ENCODE data around the gene ITPK1. TPM values are rescaled to one million over a fixed set of nuclear protein-coding genes. Genes with fewer than 3 reads are reported as not detected.

ITPK1 gene
- total RNA-seq, 2 experiments from 2014 or later = 17.8 to 34.7 TPM

GRCh38 chr14:92964124-92965109, 151.3 kb downstream of the ITPK1 start:
- CTCF ChIA-PET (ENCODE audit: unreplicated experiment) = no interaction called here
- H2AFZ ChIP-seq (ENCODE audit: low read length) = no peak overlapping the region
- TF ChIP-seq EZH2phosphoT487 (IDR thresholded peaks at IDR 0.05; ENCODE audit: borderline replicate concordance, low read depth, low read length) = no peak
- TF ChIP-seq, protein P1, sequence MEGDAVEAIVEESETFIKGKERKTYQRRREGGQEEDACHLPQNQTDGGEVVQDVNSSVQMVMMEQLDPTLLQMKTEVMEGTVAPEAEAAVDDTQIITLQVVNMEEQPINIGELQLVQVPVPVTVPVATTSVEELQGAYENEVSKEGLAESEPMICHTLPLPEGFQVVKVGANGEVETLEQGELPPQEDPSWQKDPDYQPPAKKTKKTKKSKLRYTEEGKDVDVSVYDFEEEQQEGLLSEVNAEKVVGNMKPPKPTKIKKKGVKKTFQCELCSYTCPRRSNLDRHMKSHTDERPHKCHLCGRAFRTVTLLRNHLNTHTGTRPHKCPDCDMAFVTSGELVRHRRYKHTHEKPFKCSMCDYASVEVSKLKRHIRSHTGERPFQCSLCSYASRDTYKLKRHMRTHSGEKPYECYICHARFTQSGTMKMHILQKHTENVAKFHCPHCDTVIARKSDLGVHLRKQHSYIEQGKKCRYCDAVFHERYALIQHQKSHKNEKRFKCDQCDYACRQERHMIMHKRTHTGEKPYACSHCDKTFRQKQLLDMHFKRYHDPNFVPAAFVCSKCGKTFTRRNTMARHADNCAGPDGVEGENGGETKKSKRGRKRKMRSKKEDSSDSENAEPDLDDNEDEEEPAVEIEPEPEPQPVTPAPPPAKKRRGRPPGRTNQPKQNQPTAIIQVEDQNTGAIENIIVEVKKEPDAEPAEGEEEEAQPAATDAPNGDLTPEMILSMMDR (conservative IDR thresholded peaks at IDR 0.05; ENCODE audit: low read length) = no peak
- no peaks in the 10 kb centered on the region for H3K36me3 ChIP-seq (ENCODE audit: insufficient read depth, low read length)
- no TSS peak for BruUV-seq (replicated peaks)
- H3K4me1 ChIP-seq (ENCODE audit: insufficient read depth, low read length, poor library complexity, severe bottlenecking) = no peaks in the 10 kb centered on the region
- intact Hi-C loops (cut with micrococcal nuclease; ENCODE audit: unreplicated experiment) = no loop called here
- DNase-seq (ENCODE audit: low spot score) = no peak
- H3K79me2 ChIP-seq (ENCODE audit: insufficient read depth, low read depth, low read length) = no peaks in the 10 kb centered on the region
- H4K20me1 ChIP-seq (ENCODE audit: insufficient read depth, low read length) = no peaks in the 10 kb centered on the region
- H3K4me3 ChIP-seq (ENCODE audit: low read depth, low read length, poor library complexity, severe bottlenecking) = no peak overlapping the region
- H3K27ac ChIP-seq (ENCODE audit: low read depth, low read length, poor library complexity, severe bottlenecking) = no peak overlapping the region
- H3K9me2 ChIP-seq (ENCODE audit: insufficient read depth, low read length) = no peaks in the 10 kb centered on the region
- H3K9me3 ChIP-seq (ENCODE audit: low read length) = no peaks in the 10 kb centered on the region
- POLR2A ChIA-PET = interaction anchor here (0.6 kb wide), 1 partner anchor 167 kb away, joined by 3 read pairs; no protein-coding TSS in a partner anchor
- H3K4me2 ChIP-seq (ENCODE audit: low read length) = no peak overlapping the region

DNA sequence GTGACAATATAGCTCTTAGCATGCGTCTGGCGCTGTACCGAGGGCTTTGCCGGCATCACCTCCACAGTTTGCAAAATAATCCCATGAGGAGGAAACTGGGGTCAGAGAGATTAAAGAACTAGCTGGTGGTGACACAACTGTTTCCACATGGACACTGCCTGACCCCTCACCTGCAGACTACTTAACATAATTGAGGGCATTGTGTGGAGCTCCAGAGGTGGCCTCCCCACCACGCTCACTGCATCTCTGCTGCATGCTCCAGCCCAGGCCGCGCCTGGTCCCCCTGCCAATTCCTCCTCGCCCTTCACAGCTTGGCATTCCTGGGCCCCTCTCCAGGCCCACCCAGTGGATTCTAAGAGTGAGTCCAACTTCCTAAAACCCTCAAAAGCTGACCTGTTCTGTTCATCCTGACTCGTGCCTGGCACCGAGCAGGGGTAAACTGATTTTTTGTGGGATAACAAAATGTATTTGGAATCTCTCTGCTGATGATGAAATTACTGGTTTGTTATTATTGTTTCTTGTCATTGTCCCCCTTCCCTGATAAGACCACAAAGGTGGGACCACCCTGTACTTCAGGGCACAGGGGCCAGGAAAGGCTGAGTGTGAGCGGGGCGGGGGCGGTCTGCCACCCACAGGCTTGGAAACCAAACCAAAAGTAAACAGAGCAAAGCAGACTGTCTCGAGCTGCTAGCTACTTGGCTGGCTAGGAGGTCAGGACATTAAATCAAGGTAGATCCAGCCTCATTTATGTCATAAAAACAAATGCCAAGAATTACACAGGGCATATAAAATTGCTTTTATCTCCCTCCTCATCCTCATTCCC, 152.2 kb downstream of the ITPK1 start:
- POLR2A ChIA-PET = interaction anchor here (1.0 kb wide), 1 partner anchor 213 kb away, joined by 3 read pairs; no protein-coding TSS in a partner anchor
- DNase-seq (ENCODE audit: low spot score) = no peak
- H2AFZ ChIP-seq (ENCODE audit: low read length) = no peak overlapping the region
- no peaks in the 10 kb centered on the region for H3K79me2 ChIP-seq (ENCODE audit: insufficient read depth, low read depth, low read length)
- CTCF ChIA-PET (ENCODE audit: unreplicated experiment) = no interaction called here
- H3K36me3 ChIP-seq (ENCODE audit: insufficient read depth, low read length) = no peaks in the 10 kb centered on the region
- no peak overlapping the region for H3K4me2 ChIP-seq (ENCODE audit: low read length)
- no peaks in the 10 kb centered on the region for H3K4me1 ChIP-seq (ENCODE audit: insufficient read depth, low read length, poor library complexity, severe bottlenecking)
- TF ChIP-seq, protein P1 (conservative IDR thresholded peaks at IDR 0.05; ENCODE audit: low read length) = no peak
- TF ChIP-seq EZH2phosphoT487 (IDR thresholded peaks at IDR 0.05; ENCODE audit: borderline replicate concordance, low read depth, low read length) = no peak
- no peak overlapping the region for H3K27ac ChIP-seq (ENCODE audit: low read depth, low read length, poor library complexity, severe bottlenecking)
- no TSS peak for BruUV-seq (replicated peaks)
- H4K20me1 ChIP-seq (ENCODE audit: insufficient read depth, low read length) = no peaks in the 10 kb centered on the region
- intact Hi-C loops (cut with micrococcal nuclease; ENCODE audit: unreplicated experiment) = no loop called here
- no peaks in the 10 kb centered on the region for H3K9me2 ChIP-seq (ENCODE audit: insufficient read depth, low read length)
- no peaks in the 10 kb centered on the region for H3K9me3 ChIP-seq (ENCODE audit: low read length)
- no peak overlapping the region for H3K4me3 ChIP-seq (ENCODE audit: low read depth, low read length, poor library complexity, severe bottlenecking)

All from OCI-LY7 (cell line).